C4-2B (cell line): ENCODE data around the gene TREX2.

ENCODE experiments used
- ZFX ChIP-seq: fragments of 450-650 bp; IDR thresholded peaks from 2 replicates; pipeline ENCODE4 v1.6.1; 2017
- TF ChIP-seq, protein P1 (sequence below): fragments of 450-650 bp; conservative IDR thresholded peaks from 2 replicates; pipeline ENCODE4 v1.5.1; 2017; ENCODE audit warnings: mild to moderate bottlenecking

DNA sequence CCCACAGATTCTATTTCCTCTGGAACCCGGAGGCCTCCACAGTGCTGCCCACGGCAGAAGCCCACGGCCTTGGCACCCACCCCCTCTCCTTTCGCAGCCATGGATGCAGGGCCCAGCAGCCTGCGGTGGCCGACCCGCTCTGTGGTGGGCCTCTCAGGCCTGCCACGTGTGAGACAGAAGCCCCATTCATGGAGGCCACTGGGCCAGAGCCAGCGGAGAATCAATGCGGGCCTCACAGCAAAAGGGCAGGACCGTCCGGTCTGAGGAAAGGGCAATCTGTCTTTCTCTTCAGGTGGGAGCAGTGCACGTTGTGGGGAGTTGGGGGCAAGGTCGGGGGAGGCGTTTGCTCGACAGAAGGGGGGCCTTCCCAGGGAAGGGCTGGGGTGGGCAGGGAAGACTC is 32.9 kb upstream of the TREX2 start:
- TF ChIP-seq, protein P1, sequence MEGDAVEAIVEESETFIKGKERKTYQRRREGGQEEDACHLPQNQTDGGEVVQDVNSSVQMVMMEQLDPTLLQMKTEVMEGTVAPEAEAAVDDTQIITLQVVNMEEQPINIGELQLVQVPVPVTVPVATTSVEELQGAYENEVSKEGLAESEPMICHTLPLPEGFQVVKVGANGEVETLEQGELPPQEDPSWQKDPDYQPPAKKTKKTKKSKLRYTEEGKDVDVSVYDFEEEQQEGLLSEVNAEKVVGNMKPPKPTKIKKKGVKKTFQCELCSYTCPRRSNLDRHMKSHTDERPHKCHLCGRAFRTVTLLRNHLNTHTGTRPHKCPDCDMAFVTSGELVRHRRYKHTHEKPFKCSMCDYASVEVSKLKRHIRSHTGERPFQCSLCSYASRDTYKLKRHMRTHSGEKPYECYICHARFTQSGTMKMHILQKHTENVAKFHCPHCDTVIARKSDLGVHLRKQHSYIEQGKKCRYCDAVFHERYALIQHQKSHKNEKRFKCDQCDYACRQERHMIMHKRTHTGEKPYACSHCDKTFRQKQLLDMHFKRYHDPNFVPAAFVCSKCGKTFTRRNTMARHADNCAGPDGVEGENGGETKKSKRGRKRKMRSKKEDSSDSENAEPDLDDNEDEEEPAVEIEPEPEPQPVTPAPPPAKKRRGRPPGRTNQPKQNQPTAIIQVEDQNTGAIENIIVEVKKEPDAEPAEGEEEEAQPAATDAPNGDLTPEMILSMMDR: no peak
- no peak for TF ChIP-seq ZFX
